Measurements from ENCODE around the gene DPM1.

DPM1 gene

GRCh38 chr20:50968289-50968688, 10.0 kb upstream of the DPM1 start:
- Histone ChIP-seq H3K27me3 (ENCODE audit: insufficient read depth, low read depth) (no peaks in the 10 kb centered on the region), H3K79me2 (ENCODE audit: insufficient read depth, low read depth) (no peaks in the 10 kb centered on the region), H3K9ac (no peak overlapping the region), H4K20me1 (ENCODE audit: insufficient read depth) (no peaks in the 10 kb centered on the region), H2AFZ (ENCODE audit: low read depth) (no peak overlapping the region), H3K27ac (no peak overlapping the region), H3K4me1 (ENCODE audit: low read depth, poor library complexity, severe bottlenecking) (no peaks in the 10 kb centered on the region), H3K36me3 (ENCODE audit: insufficient read depth) (no peaks in the 10 kb centered on the region), H3K4me3 (IDR thresholded peaks at IDR 0.05; ENCODE audit: insufficient read depth, low read depth, low read length) (no peak overlapping the region), H3K4me2 (no peak overlapping the region)
- no peak for TF ChIP-seq CTCF (conservative IDR thresholded peaks at IDR 0.05; ENCODE audit: low read depth, low read length)

GRCh38 chr20:50967586-50967985, 9.3 kb upstream of the DPM1 start:
- H3K4me2 ChIP-seq = no peak overlapping the region

GRCh38 chr20:50959543-50960126, 1.3 kb upstream of the DPM1 start:
- H4K20me1 ChIP-seq (ENCODE audit: insufficient read depth) = no peaks in the 10 kb centered on the region
- no peak for TF ChIP-seq CTCF (conservative IDR thresholded peaks at IDR 0.05; ENCODE audit: low read depth, low read length)
- no peak overlapping the region for H2AFZ ChIP-seq (ENCODE audit: low read depth)
- no peak overlapping the region for H3K4me3 ChIP-seq (IDR thresholded peaks at IDR 0.05; ENCODE audit: insufficient read depth, low read depth, low read length)
- no peak overlapping the region; the same call in 1 of the 2 replicates for H3K9ac ChIP-seq
- peaks cover 36% of the 10 kb centered on the region for H3K4me1 ChIP-seq (ENCODE audit: low read depth, poor library complexity, severe bottlenecking)
- H3K27me3 ChIP-seq (ENCODE audit: insufficient read depth, low read depth) = no peaks in the 10 kb centered on the region
- peaks cover 3% of the 10 kb centered on the region; the same call in 1 of the 2 replicates for H3K36me3 ChIP-seq (ENCODE audit: insufficient read depth)
- peaks cover 58% of the 10 kb centered on the region for H3K79me2 ChIP-seq (ENCODE audit: insufficient read depth, low read depth)
- H3K27ac ChIP-seq = no peak overlapping the region
- peak overlapping the region; percentile 70 for H3K4me2 ChIP-seq

More at GRCh38 chr20:50967586-50967985, 9.3 kb upstream of the DPM1 start:
- Histone ChIP-seq H3K27me3 (ENCODE audit: insufficient read depth, low read depth) (no peaks in the 10 kb centered on the region), H3K4me3 (IDR thresholded peaks at IDR 0.05; ENCODE audit: insufficient read depth, low read depth, low read length) (no peak overlapping the region), H3K27ac (no peak overlapping the region), H3K79me2 (ENCODE audit: insufficient read depth, low read depth) (no peaks in the 10 kb centered on the region), H2AFZ (ENCODE audit: low read depth) (no peak overlapping the region), H3K36me3 (ENCODE audit: insufficient read depth) (no peaks in the 10 kb centered on the region), H4K20me1 (ENCODE audit: insufficient read depth) (no peaks in the 10 kb centered on the region), H3K4me1 (ENCODE audit: low read depth, poor library complexity, severe bottlenecking) (no peaks in the 10 kb centered on the region), H3K9ac (no peak overlapping the region)
- TF ChIP-seq CTCF (conservative IDR thresholded peaks at IDR 0.05; ENCODE audit: low read depth, low read length) = no peak

GRCh38 chr20:50958615-50959542, 547 bp upstream of the DPM1 start, which contains the start of gene MOCS3:
MOCS3 (plus strand) TSS chr20:50958818; CDS start chr20:50958843, 25 bp downstream.
- Histone ChIP-seq H3K9ac (peak within 1 kb of the TSS; percentile 95), H3K36me3 (ENCODE audit: insufficient read depth) (peaks cover 3% of the 10 kb centered on the region; the same call in 1 of the 2 replicates), H4K20me1 (ENCODE audit: insufficient read depth) (no peaks in the 10 kb centered on the region), H3K4me1 (ENCODE audit: low read depth, poor library complexity, severe bottlenecking) (peaks cover 43% of the 10 kb centered on the region), H2AFZ (ENCODE audit: low read depth) (peak within 1 kb of the TSS; percentile 92), H3K27me3 (ENCODE audit: insufficient read depth, low read depth) (no peaks in the 10 kb centered on the region), H3K79me2 (ENCODE audit: insufficient read depth, low read depth) (peaks cover 66% of the 10 kb centered on the region), H3K4me3 (IDR thresholded peaks at IDR 0.05; ENCODE audit: insufficient read depth, low read depth, low read length) (no peak within 1 kb of the TSS), H3K27ac (peak within 1 kb of the TSS; percentile 95), H3K4me2 (peak within 1 kb of the TSS; percentile 87)
- no peak; the same call in 1 of the 2 replicates for TF ChIP-seq CTCF (conservative IDR thresholded peaks at IDR 0.05; ENCODE audit: low read depth, low read length)

Measured in KMS-11 (cell line).